ENCODE measurements around the gene SKI. TPM values are rescaled to one million over a fixed set of nuclear protein-coding genes. Genes with fewer than 3 reads are reported as not detected.

The SKI gene
- total RNA-seq, 1 donor, result 48.9 TPM

DNA sequence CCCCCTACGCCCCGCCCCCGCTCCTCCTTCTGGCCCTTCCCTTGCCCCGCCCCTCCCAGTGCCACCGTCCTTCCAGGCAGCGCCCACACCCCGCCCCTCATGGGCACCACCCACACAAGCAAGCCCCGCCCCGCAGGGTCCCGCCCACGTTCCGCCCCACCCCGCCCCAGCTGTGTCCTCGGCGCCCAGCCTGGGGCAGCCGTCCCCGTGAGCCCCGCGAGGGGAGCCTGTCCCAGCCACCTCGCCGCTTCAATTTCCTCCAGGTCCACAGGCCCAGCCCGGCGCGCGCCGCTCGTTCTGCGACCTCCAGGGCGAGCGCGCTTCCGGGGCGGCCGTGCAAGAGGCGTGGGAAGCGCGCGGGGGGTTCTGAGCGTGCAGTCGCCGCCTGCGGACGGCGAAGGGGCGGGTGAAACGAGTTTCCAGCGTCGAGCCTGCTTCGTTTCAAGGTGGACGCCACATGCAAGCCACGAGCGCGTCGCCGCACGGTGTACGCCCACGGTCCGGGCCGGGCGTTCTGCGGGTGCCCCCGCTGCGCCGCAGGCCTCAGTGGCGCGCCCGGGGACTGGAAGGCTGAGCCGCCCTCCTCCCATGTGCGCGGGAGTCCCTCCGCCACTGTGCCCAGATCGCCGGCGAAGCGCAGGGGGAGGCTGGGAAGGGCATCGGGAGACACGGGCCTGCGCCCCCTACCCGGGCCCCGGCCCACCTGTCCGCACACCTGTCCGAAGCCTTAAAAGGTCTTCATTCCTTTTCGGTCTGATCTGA is 22.7 kb upstream of the SKI start:
- Histone ChIP-seq H3K4me2 (ENCODE audit: insufficient read depth, low read length) (peak overlapping the region; percentile 71), H3K27me3 (ENCODE audit: insufficient read depth, low read length) (no peaks in the 10 kb centered on the region), H3K36me3 (ENCODE audit: insufficient read depth, low read length) (no peaks in the 10 kb centered on the region), H2AFZ (ENCODE audit: low read length) (no peak overlapping the region), H3K4me1 (ENCODE audit: insufficient read depth, low read length) (peaks cover 30% of the 10 kb centered on the region), H3K9me3 (ENCODE audit: low read depth, low read length) (no peaks in the 10 kb centered on the region), H3K4me3 (ENCODE audit: insufficient read depth, low read length) (peak overlapping the region; percentile 70), H4K20me1 (ENCODE audit: insufficient read depth, low read length) (no peaks in the 10 kb centered on the region), H3K79me2 (ENCODE audit: insufficient read depth, low read length) (peaks cover 4% of the 10 kb centered on the region), H3K27ac (ENCODE audit: low read depth, low read length) (peak overlapping the region; percentile 51)
- TF ChIP-seq, protein P1, sequence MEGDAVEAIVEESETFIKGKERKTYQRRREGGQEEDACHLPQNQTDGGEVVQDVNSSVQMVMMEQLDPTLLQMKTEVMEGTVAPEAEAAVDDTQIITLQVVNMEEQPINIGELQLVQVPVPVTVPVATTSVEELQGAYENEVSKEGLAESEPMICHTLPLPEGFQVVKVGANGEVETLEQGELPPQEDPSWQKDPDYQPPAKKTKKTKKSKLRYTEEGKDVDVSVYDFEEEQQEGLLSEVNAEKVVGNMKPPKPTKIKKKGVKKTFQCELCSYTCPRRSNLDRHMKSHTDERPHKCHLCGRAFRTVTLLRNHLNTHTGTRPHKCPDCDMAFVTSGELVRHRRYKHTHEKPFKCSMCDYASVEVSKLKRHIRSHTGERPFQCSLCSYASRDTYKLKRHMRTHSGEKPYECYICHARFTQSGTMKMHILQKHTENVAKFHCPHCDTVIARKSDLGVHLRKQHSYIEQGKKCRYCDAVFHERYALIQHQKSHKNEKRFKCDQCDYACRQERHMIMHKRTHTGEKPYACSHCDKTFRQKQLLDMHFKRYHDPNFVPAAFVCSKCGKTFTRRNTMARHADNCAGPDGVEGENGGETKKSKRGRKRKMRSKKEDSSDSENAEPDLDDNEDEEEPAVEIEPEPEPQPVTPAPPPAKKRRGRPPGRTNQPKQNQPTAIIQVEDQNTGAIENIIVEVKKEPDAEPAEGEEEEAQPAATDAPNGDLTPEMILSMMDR (IDR thresholded peaks at IDR 0.05; ENCODE audit: extremely low read depth, low read depth, low read length), result no peak
- no peak for DNase-seq (ENCODE audit: insufficient read length, low spot score, missing footprints)

GRCh38 chr1:2206813-2207487 is 21.2 kb upstream of the SKI start:
- H3K36me3 ChIP-seq (ENCODE audit: insufficient read depth, low read length), result no peaks in the 10 kb centered on the region
- H3K4me1 ChIP-seq (ENCODE audit: insufficient read depth, low read length), result peaks cover 30% of the 10 kb centered on the region
- H3K79me2 ChIP-seq (ENCODE audit: insufficient read depth, low read length), result no peaks in the 10 kb centered on the region
- TF ChIP-seq, protein P1 (IDR thresholded peaks at IDR 0.05; ENCODE audit: extremely low read depth, low read depth, low read length), result no peak
- H4K20me1 ChIP-seq (ENCODE audit: insufficient read depth, low read length), result no peaks in the 10 kb centered on the region
- H3K4me3 ChIP-seq (ENCODE audit: insufficient read depth, low read length), result peak overlapping the region; percentile 64
- peak overlapping the region; percentile 89 for H2AFZ ChIP-seq (ENCODE audit: low read length)
- no peaks in the 10 kb centered on the region for H3K27me3 ChIP-seq (ENCODE audit: insufficient read depth, low read length)
- H3K27ac ChIP-seq (ENCODE audit: low read depth, low read length), result peak overlapping the region; percentile 95
- H3K4me2 ChIP-seq (ENCODE audit: insufficient read depth, low read length), result peak overlapping the region; percentile 81
- H3K9me3 ChIP-seq (ENCODE audit: low read depth, low read length), result no peaks in the 10 kb centered on the region
- DNase-seq (ENCODE audit: insufficient read length, low spot score, missing footprints), result no peak

- Histone ChIP-seq H3K27me3 (ENCODE audit: insufficient read depth, low read length) (no peaks in the 10 kb centered on the region), H4K20me1 (ENCODE audit: insufficient read depth, low read length) (no peaks in the 10 kb centered on the region), H3K4me2 (ENCODE audit: insufficient read depth, low read length) (peak overlapping the region; percentile 81), H3K27ac (ENCODE audit: low read depth, low read length) (peak overlapping the region; percentile 95), H3K4me1 (ENCODE audit: insufficient read depth, low read length) (peaks cover 45% of the 10 kb centered on the region), H2AFZ (ENCODE audit: low read length) (peak overlapping the region; percentile 89), H3K9me3 (ENCODE audit: low read depth, low read length) (no peaks in the 10 kb centered on the region), H3K36me3 (ENCODE audit: insufficient read depth, low read length) (no peaks in the 10 kb centered on the region), H3K4me3 (ENCODE audit: insufficient read depth, low read length) (peak overlapping the region; percentile 64), H3K79me2 (ENCODE audit: insufficient read depth, low read length) (peaks cover 2% of the 10 kb centered on the region)
- TF ChIP-seq, protein P1 (IDR thresholded peaks at IDR 0.05; ENCODE audit: extremely low read depth, low read depth, low read length), result peak; percentile 25
- peak; percentile 99 for DNase-seq (ENCODE audit: insufficient read length, low spot score, missing footprints)
These were observed 19.5 kb upstream of the SKI start for GRCh38 chr1:2208309-2209239.
